Ishikawa (cell line): ENCODE measurements around the gene TOX2.

ENCODE experiments used
- CEBPB ChIP-seq: IDR thresholded peaks from 2 replicates; pipeline ENCODE4 v1.6.1; 2012
- CREB1 ChIP-seq: IDR thresholded peaks from 2 replicates; pipeline ENCODE4 v1.6.1; 2012; ENCODE audit warnings: low read depth
- EGR1 ChIP-seq: IDR thresholded peaks from 2 replicates; pipeline ENCODE4 v1.6.1; 2012
- FOXM1 ChIP-seq: IDR thresholded peaks from 2 replicates; pipeline ENCODE4 v1.6.1; 2012; ENCODE audit warnings: low read depth, borderline replicate concordance
- NFIC ChIP-seq: IDR thresholded peaks from 2 replicates; pipeline ENCODE4 v1.6.1; 2012
- RAD21 ChIP-seq: IDR thresholded peaks from 2 replicates; pipeline ENCODE4 v1.6.1; 2012; ENCODE audit warnings: low read depth
- REST ChIP-seq: IDR thresholded peaks from 2 replicates; pipeline ENCODE4 v1.6.1; 2012; ENCODE audit warnings: low read depth, mild to moderate bottlenecking
- TAF1 ChIP-seq: IDR thresholded peaks from 2 replicates; pipeline ENCODE4 v1.6.1; 2012; ENCODE audit warnings: low read depth, mild to moderate bottlenecking
- TEAD4 ChIP-seq: IDR thresholded peaks from 2 replicates; pipeline ENCODE4 v1.6.1; 2012
- YY1 ChIP-seq: IDR thresholded peaks from 2 replicates; pipeline ENCODE4 v1.6.1; 2012; ENCODE audit warnings: low read depth
- TF ChIP-seq, protein P1 (sequence below): IDR thresholded peaks from 2 replicates; pipeline ENCODE4 v1.6.1; 2012
- TF ChIP-seq, protein P2 (sequence below): IDR thresholded peaks from 2 replicates; pipeline ENCODE4 v1.6.1; 2012

GRCh38 chr20:43868091-43868490, 46.6 kb upstream of the TOX2 start:
- TF ChIP-seq CEBPB (no peak), RAD21 (no peak), NFIC (no peak), YY1 (no peak), FOXM1 (no peak), TAF1 (no peak), EGR1 (no peak), TEAD4 (no peak), REST (no peak), CREB1 (no peak)
- TF ChIP-seq, protein P1, sequence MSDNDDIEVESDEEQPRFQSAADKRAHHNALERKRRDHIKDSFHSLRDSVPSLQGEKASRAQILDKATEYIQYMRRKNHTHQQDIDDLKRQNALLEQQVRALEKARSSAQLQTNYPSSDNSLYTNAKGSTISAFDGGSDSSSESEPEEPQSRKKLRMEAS: no peak
- TF ChIP-seq, protein P2, sequence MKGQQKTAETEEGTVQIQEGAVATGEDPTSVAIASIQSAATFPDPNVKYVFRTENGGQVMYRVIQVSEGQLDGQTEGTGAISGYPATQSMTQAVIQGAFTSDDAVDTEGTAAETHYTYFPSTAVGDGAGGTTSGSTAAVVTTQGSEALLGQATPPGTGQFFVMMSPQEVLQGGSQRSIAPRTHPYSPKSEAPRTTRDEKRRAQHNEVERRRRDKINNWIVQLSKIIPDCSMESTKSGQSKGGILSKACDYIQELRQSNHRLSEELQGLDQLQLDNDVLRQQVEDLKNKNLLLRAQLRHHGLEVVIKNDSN: no peak
